Panc1 (cell line): Measurements from ENCODE around the gene CDK4. TPM values are rescaled to one million over a fixed set of nuclear protein-coding genes. Genes with fewer than 3 reads are reported as not detected.
A peak's percentile ranks its signal among the peaks of the same experiment; 100 is the strongest.

ENCODE experiments used
- ATAC-seq: fragments of 200-7000 bp; cut with Tn5 transposase; 2 replicates; pipeline ENCODE4 v1.9.1; 2020; ENCODE audit warnings: mild to moderate bottlenecking, moderate library complexity
- BruUV-seq: library from RNA; stranded (reverse); fragments of 400-500 nt; replicated peaks from 2 replicates; lab custom pipeline; 2021; lab: Mats Ljungman, UMichigan
- CTCF ChIA-PET: fragments of 300-600 bp; sonication (Branson Sonifier 250); formaldehyde crosslinking; loops from one replicate; lab custom pipeline; 2022; ENCODE audit warnings: antibody characterized with exemption; lab: Charles Lee
- POLR2A ChIA-PET: fragments of 300-600 bp; sonication (Branson Sonifier 250); formaldehyde crosslinking; loops from one replicate; lab custom pipeline; 2022; ENCODE audit warnings: antibody characterized with exemption; lab: Charles Lee
- DNase-seq: peaks from one replicate; pipeline ENCODE4 v3.0.0-alpha.2; 2010; ENCODE audit warnings: low read depth, low spot score
- H3K27ac ChIP-seq: 2 replicates; pipeline ENCODE4 v1.5.1; 2011; ENCODE audit warnings: mild to moderate bottlenecking, low read length, inconsistent platforms
- H3K27me3 ChIP-seq: fragments of 200-500 bp; sonication (Bioruptor generic); 2 replicates; pipeline ENCODE4 v1.6.0; 2014; ENCODE audit warnings: low read length, inconsistent platforms; ENCODE audit not compliant: control insufficient read depth, insufficient read depth
- H3K36me3 ChIP-seq: fragments of 200-500 bp; sonication (Bioruptor generic); 2 replicates; pipeline ENCODE4 v1.5.1; 2014; ENCODE audit warnings: inconsistent platforms, mild to moderate bottlenecking, low read length, moderate library complexity; ENCODE audit not compliant: control insufficient read depth, insufficient read depth
- H3K4me1 ChIP-seq: 2 replicates; pipeline ENCODE4 v1.5.1; 2011; ENCODE audit warnings: inconsistent platforms, mild to moderate bottlenecking, low read length, moderate library complexity; ENCODE audit not compliant: control insufficient read depth, insufficient read depth
- H3K4me3 ChIP-seq, 2 experiments: 2 replicates each; pipeline ENCODE4 v1.5.1; 2011 to 2012; ENCODE audit warnings: low read depth in 2 of 2, low read length in 2 of 2, mild to moderate bottlenecking in 2 of 2, inconsistent platforms in 1 of 2, moderate library complexity in 1 of 2
- H3K9me3 ChIP-seq: fragments of 200-500 bp; sonication (Bioruptor generic); 2 replicates; pipeline ENCODE4 v1.5.1; 2014; ENCODE audit warnings: low read depth, mild to moderate bottlenecking, inconsistent platforms, low read length, moderate library complexity; ENCODE audit not compliant: control insufficient read depth, insufficient read depth
- POLR2AphosphoS5 ChIP-seq: IDR thresholded peaks from 2 replicates; pipeline ENCODE4 v1.6.1; 2012; ENCODE audit warnings: mild to moderate bottlenecking, low read depth, low read length, moderate library complexity
- SIN3A ChIP-seq: IDR thresholded peaks from 2 replicates; pipeline ENCODE4 v1.6.1; 2012; ENCODE audit warnings: low read depth, mild to moderate bottlenecking, low read length, moderate library complexity, borderline replicate concordance; ENCODE audit not compliant: insufficient read depth
- TCF7L2 ChIP-seq: IDR thresholded peaks from 2 replicates; pipeline ENCODE4 v1.6.1; 2011; ENCODE audit warnings: mild to moderate bottlenecking, low read depth, low read length, inconsistent platforms
- in situ Hi-C: cut with HindIII; loops from 2 replicates; pipeline ENCODE4 v1.10.0; 2016; ENCODE audit warnings: low sequenced_read_pairs, low pct_unique_long_range_greater_than_20kb
- intact Hi-C: fragments of 100-400 bp; cut with micrococcal nuclease; formaldehyde crosslinking; loops from one replicate; pipeline ENCODE4 v1.10.0; 2022; ENCODE audit not compliant: unreplicated experiment
- total RNA-seq: library from RNA; stranded (reverse); gene quantifications from one replicate; pipeline ENCODE4 v1.2.1, GENCODE V29; 2021; ENCODE audit not compliant: unreplicated experiment
- TF ChIP-seq, protein P1 (sequence below), 2 experiments: IDR thresholded peaks; 2 replicates each; pipeline ENCODE4 v1.6.1; 2011 to 2012; ENCODE audit warnings: low read depth in 2 of 2, control low read depth in 1 of 2, low read length in 1 of 2, mild to moderate bottlenecking in 1 of 2, moderate library complexity in 1 of 2; ENCODE audit not compliant: insufficient read depth in 1 of 2
- TF ChIP-seq, protein P2 (sequence below): fragments of 450-650 bp; IDR thresholded peaks from 2 replicates; pipeline ENCODE4 v1.5.1; 2017; ENCODE audit warnings: mild to moderate bottlenecking

The CDK4 gene
- total RNA-seq, 1 experiment from 2014 or later = 201 TPM

GRCh38 chr12:57737467-57738460, 14.3 kb downstream of the CDK4 start:
- ChIA-PET CTCF (interaction anchor here (1.2 kb wide), 1 partner anchor 11 kb away, joined by 12 read pairs; no protein-coding TSS in a partner anchor), POLR2A (no interaction called here)
- no peak overlapping the region for H3K27ac ChIP-seq
- intact Hi-C loops (loop anchor here (5.0 kb wide), 1 partner anchor 155 kb away; no protein-coding TSS in a partner anchor), in situ Hi-C loops (no loop called here)
- no peaks in the 10 kb centered on the region; the same call in 1 of the 2 replicates for H3K27me3 ChIP-seq
- H3K4me3 ChIP-seq = peak overlapping the region; percentile 38 to 54
- DNase-seq (no peak), ATAC-seq (peak; percentile 28)
- H3K4me1 ChIP-seq = peaks cover 7% of the 10 kb centered on the region; the same call in 1 of the 2 replicates
- H3K9me3 ChIP-seq = no peaks in the 10 kb centered on the region
- H3K36me3 ChIP-seq = peaks cover 3% of the 10 kb centered on the region; the same call in 1 of the 2 replicates
- TF ChIP-seq, protein P1, sequence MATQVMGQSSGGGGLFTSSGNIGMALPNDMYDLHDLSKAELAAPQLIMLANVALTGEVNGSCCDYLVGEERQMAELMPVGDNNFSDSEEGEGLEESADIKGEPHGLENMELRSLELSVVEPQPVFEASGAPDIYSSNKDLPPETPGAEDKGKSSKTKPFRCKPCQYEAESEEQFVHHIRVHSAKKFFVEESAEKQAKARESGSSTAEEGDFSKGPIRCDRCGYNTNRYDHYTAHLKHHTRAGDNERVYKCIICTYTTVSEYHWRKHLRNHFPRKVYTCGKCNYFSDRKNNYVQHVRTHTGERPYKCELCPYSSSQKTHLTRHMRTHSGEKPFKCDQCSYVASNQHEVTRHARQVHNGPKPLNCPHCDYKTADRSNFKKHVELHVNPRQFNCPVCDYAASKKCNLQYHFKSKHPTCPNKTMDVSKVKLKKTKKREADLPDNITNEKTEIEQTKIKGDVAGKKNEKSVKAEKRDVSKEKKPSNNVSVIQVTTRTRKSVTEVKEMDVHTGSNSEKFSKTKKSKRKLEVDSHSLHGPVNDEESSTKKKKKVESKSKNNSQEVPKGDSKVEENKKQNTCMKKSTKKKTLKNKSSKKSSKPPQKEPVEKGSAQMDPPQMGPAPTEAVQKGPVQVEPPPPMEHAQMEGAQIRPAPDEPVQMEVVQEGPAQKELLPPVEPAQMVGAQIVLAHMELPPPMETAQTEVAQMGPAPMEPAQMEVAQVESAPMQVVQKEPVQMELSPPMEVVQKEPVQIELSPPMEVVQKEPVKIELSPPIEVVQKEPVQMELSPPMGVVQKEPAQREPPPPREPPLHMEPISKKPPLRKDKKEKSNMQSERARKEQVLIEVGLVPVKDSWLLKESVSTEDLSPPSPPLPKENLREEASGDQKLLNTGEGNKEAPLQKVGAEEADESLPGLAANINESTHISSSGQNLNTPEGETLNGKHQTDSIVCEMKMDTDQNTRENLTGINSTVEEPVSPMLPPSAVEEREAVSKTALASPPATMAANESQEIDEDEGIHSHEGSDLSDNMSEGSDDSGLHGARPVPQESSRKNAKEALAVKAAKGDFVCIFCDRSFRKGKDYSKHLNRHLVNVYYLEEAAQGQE (IDR thresholded peaks at IDR 0.05; ENCODE audit: insufficient read depth in 1 of 2, low read depth in 2 of 2, low read length in 1 of 2) = no peak
- no peak for TF ChIP-seq TCF7L2
- TF ChIP-seq POLR2AphosphoS5 = no peak
- TF ChIP-seq SIN3A = no peak
- TF ChIP-seq, protein P2, sequence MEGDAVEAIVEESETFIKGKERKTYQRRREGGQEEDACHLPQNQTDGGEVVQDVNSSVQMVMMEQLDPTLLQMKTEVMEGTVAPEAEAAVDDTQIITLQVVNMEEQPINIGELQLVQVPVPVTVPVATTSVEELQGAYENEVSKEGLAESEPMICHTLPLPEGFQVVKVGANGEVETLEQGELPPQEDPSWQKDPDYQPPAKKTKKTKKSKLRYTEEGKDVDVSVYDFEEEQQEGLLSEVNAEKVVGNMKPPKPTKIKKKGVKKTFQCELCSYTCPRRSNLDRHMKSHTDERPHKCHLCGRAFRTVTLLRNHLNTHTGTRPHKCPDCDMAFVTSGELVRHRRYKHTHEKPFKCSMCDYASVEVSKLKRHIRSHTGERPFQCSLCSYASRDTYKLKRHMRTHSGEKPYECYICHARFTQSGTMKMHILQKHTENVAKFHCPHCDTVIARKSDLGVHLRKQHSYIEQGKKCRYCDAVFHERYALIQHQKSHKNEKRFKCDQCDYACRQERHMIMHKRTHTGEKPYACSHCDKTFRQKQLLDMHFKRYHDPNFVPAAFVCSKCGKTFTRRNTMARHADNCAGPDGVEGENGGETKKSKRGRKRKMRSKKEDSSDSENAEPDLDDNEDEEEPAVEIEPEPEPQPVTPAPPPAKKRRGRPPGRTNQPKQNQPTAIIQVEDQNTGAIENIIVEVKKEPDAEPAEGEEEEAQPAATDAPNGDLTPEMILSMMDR = peak; percentile 73
- no TSS peak for BruUV-seq

GRCh38 chr12:57736741-57737466, 15.2 kb downstream of the CDK4 start:
- H3K27ac ChIP-seq = no peak overlapping the region
- DNase-seq = no peak
- POLR2A ChIA-PET = interaction anchor here (0.8 kb wide), 1 partner anchor 9 kb away, joined by 4 read pairs; the partner anchor contains the start of gene TSPAN31
- H3K27me3 ChIP-seq = no peaks in the 10 kb centered on the region; the same call in 1 of the 2 replicates
- H3K4me1 ChIP-seq = peaks cover 7% of the 10 kb centered on the region; the same call in 1 of the 2 replicates
- intact Hi-C loops (loop anchor here (5.0 kb wide), 1 partner anchor 155 kb away; no protein-coding TSS in a partner anchor), in situ Hi-C loops (no loop called here)
- TF ChIP-seq, protein P2 = no peak
- TF ChIP-seq SIN3A (no peak), POLR2AphosphoS5 (no peak), TCF7L2 (no peak)
- TF ChIP-seq, protein P1 (IDR thresholded peaks at IDR 0.05; ENCODE audit: insufficient read depth in 1 of 2, low read depth in 2 of 2, low read length in 1 of 2) = no peak
- BruUV-seq = no TSS peak
- no peaks in the 10 kb centered on the region for H3K9me3 ChIP-seq
- peak; percentile 39 for ATAC-seq
- peaks cover 3% of the 10 kb centered on the region; the same call in 1 of the 2 replicates for H3K36me3 ChIP-seq
- CTCF ChIA-PET = interaction anchor here (0.6 to 1.2 kb wide), 2 partner anchors 10 to 41 kb away, joined by 5 to 12 read pairs; no protein-coding TSS in a partner anchor
- peak overlapping the region; percentile 38 to 54 for H3K4me3 ChIP-seq
